NCI-H774 (cell line): ENCODE measurements around the gene USP20.

Experiments
- DNase-seq: peaks from one replicate; lab custom pipeline; 2025; lab: John Stamatoyannopoulos, UW

USP20 gene

DNA sequence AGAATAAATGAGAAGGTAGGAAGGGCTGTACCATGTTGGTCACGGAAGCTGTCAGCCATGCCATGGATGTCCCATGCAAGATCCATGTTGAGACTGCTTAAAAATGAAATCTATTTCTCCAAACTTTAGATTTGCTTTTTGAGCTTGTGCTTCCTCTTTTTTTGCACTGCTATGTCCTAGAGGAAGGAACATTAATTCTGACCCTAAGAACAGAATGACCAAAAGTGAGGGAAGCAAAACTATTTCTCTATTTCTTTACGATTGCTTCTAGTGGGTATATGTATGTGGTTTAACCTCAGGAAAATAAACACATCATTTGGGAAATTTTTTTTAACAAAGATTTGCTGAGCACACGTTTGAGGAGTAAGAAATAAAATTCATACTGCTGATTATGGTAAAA lies 84.6 kb downstream of the USP20 start:
- DNase-seq: no peak

DNA sequence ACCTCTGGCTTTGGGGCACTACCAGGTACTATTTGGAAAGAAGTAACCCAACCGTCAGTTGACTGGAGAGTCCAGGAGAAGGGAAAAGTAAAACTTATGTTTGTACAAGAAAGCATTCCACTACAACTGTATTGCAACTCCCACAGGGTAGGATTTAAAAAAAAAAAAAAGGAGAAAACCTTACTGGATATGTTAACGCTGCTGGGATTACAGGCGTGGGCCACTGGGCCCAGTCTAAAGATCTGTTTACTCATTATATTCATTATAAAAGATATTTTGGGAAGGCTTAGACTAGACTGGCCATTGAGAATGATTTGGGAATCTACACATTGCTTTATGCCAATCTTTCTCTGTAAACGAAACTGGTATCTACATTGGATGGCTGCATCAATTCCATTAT lies 86.6 kb downstream of the USP20 start:
- no peak for DNase-seq

DNA sequence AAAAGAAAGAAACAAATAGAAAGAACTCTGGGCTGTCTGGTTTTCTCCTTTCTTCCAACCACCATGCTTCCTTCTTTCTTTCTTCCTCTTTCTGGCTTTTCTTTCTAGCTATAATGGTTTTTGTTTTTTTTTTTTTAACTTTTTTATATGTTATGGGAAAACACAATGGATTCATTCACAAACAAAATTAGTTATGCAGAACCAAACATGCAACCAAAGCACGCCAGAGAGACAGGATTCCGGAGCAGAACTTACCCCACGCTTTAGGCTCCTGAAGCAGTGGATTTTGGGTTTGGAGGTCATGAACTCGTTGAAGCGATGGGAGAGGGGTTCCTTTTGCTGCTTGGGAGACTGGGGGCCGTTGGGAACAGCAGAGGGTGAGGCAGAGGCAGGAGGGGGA lies 88.3 kb downstream of the USP20 start:
- DNase-seq: no peak

DNA sequence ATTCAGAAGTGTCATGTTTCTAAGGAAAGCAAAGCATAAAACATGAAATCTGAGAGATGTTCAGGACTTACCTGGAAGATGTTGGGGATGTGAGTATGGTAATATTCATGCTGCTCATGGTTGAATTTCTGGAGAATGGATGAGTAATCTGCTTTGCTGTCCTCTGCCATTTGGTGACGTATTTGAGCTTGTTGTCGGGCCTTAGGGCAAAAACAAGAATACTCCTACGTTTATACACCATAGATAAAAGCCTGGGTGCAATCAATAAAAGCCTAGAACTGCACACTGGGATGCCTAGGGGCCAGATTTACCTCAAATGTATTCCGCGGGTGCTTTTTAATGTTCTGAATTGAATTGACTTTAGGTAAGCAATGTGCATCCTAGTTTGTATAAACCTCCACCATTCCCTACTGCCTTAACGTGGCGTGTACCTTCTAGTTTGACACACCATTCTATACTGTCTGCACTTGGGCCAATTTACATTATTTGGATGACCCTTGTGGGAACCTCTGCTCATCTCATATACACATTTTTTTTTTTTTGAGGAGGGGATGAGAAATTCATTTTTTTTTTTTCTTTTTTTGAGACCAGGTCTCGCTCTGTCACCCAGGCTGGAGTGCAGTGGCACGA lies 94.4 kb downstream of the USP20 start:
- no peak for DNase-seq

DNA sequence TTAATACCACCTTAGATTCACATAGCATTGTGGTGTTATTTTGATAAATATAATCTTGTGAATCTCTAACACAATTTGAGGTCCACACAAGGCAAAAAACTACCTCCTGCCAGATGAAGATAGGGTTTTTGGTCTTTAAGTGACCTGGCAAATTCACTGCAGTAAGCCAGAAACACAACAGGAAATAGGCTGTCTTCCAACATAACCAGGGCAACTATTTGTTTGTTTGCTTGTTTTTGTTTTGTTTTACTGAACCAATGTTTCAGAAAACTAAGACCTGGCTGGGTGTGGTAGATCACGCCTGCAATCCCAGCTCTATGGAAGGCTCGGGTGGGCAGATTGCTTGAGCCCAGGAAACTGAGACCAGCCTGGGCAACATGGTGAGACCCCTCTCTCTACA lies 95.5 kb downstream of the USP20 start:
- no peak for DNase-seq
